ENCODE results near the gene ARHGAP12.

DNA sequence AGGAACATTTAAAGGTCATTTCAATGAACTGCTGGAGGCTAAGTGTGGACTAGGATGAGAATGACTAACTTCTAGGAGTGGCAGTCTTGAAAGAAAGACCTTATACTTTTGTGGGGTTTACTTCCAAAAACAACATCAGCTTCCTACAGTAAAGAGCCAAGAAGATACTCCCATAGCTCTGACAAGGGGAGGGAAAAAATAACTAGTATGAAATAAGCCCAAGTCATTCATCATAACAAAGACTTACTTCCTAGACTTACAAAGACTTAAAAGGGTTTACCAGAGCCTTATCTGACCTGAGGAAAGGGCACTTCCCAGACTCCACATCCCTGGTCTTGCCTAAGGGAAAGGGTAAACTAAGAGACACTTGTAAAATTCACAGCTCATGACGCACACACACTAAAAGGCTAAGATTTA lies 31.7 kb downstream of the ARHGAP12 start:
- TF ChIP-seq, protein P1, sequence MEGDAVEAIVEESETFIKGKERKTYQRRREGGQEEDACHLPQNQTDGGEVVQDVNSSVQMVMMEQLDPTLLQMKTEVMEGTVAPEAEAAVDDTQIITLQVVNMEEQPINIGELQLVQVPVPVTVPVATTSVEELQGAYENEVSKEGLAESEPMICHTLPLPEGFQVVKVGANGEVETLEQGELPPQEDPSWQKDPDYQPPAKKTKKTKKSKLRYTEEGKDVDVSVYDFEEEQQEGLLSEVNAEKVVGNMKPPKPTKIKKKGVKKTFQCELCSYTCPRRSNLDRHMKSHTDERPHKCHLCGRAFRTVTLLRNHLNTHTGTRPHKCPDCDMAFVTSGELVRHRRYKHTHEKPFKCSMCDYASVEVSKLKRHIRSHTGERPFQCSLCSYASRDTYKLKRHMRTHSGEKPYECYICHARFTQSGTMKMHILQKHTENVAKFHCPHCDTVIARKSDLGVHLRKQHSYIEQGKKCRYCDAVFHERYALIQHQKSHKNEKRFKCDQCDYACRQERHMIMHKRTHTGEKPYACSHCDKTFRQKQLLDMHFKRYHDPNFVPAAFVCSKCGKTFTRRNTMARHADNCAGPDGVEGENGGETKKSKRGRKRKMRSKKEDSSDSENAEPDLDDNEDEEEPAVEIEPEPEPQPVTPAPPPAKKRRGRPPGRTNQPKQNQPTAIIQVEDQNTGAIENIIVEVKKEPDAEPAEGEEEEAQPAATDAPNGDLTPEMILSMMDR (IDR thresholded peaks at IDR 0.05), result no peak
- TF ChIP-seq GABPA (IDR thresholded peaks at IDR 0.05; ENCODE audit: low read depth) (no peak), RCOR1 (IDR thresholded peaks at IDR 0.05; ENCODE audit: low read length) (no peak), RAD21 (IDR thresholded peaks at IDR 0.05; ENCODE audit: low read length) (no peak), REST (IDR thresholded peaks at IDR 0.05; ENCODE audit: low read depth, low read length) (no peak), RFX5 (IDR thresholded peaks at IDR 0.05; ENCODE audit: low read length) (no peak), POLR2AphosphoS5 (IDR thresholded peaks at IDR 0.05; ENCODE audit: low read depth, low read length) (no peak), FOSL2 (IDR thresholded peaks at IDR 0.05; ENCODE audit: borderline replicate concordance, low read depth) (no peak), YY1 (IDR thresholded peaks at IDR 0.05; ENCODE audit: low read depth) (no peak), ELF1 (IDR thresholded peaks at IDR 0.05) (no peak), MXI1 (IDR thresholded peaks at IDR 0.05; ENCODE audit: low read depth, low read length) (no peak), FOXM1 (IDR thresholded peaks at IDR 0.05; ENCODE audit: low read depth) (no peak), CHD2 (IDR thresholded peaks at IDR 0.05; ENCODE audit: low read length, partially characterized antibody) (no peak)
- TF ChIP-seq, protein P2, sequence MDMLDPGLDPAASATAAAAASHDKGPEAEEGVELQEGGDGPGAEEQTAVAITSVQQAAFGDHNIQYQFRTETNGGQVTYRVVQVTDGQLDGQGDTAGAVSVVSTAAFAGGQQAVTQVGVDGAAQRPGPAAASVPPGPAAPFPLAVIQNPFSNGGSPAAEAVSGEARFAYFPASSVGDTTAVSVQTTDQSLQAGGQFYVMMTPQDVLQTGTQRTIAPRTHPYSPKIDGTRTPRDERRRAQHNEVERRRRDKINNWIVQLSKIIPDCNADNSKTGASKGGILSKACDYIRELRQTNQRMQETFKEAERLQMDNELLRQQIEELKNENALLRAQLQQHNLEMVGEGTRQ (IDR thresholded peaks at IDR 0.05; ENCODE audit: borderline replicate concordance, low read depth, low read length), result no peak
